Neural progenitor cell (in vitro differentiated cells): ENCODE results near the gene GGA1. TPM values are rescaled to one million over a fixed set of nuclear protein-coding genes. Genes with fewer than 3 reads are reported as not detected.

Experiments
- DNase-seq: peaks from one replicate; pipeline ENCODE4 v3.0.0-alpha.2; 2016; ENCODE audit warnings: low spot score
- H2AFZ ChIP-seq: fragments of 200-600 bp; sonication (generic); replicated peaks from 2 replicates; pipeline ENCODE4 v1.6.1; 2016; ENCODE audit warnings: antibody characterized with exemption
- H3F3A ChIP-seq: fragments of 200-600 bp; sonication (generic); 2 replicates; pipeline ENCODE4 v1.6.1; 2016; ENCODE audit warnings: antibody characterized with exemption, low read depth
- H3K27ac ChIP-seq: fragments of 200-600 bp; sonication (generic); 2 replicates; pipeline ENCODE4 v1.5.1; 2016; ENCODE audit warnings: mild to moderate bottlenecking
- H3K27me3 ChIP-seq: fragments of 200-600 bp; sonication (generic); 2 replicates; pipeline ENCODE4 v1.6.1; 2016; ENCODE audit warnings: mild to moderate bottlenecking, moderate library complexity
- H3K36me3 ChIP-seq: fragments of 200-600 bp; sonication (generic); 2 replicates; pipeline ENCODE4 v1.5.1; 2016
- H3K4me1 ChIP-seq: fragments of 200-600 bp; sonication (generic); 2 replicates; pipeline ENCODE4 v1.6.1; 2016; ENCODE audit warnings: mixed run types
- H3K4me2 ChIP-seq: fragments of 200-600 bp; sonication (generic); 2 replicates; pipeline ENCODE4 v1.6.1; 2016
- H3K4me3 ChIP-seq: fragments of 200-600 bp; sonication (generic); 2 replicates; pipeline ENCODE4 v1.5.1; 2016
- H3K79me2 ChIP-seq: fragments of 200-600 bp; sonication (generic); 2 replicates; pipeline ENCODE4 v1.6.1; 2016; ENCODE audit warnings: low read depth
- H3K9ac ChIP-seq: fragments of 200-600 bp; sonication (generic); 2 replicates; pipeline ENCODE4 v1.6.1; 2016
- H3K9me3 ChIP-seq: fragments of 200-600 bp; sonication (generic); 2 replicates; pipeline ENCODE4 v1.5.1; 2016; ENCODE audit warnings: low read depth
- H4K20me1 ChIP-seq: fragments of 200-600 bp; sonication (generic); 2 replicates; pipeline ENCODE4 v1.6.1; 2016; ENCODE audit warnings: low read depth
- H3K27ac Mint-ChIP-seq: 3 replicates; pipeline ENCODE4 v1.8.0; 2021; ENCODE audit warnings: mixed read lengths
- H3K27me3 Mint-ChIP-seq: 2 replicates; pipeline ENCODE4 v1.8.0; 2022; ENCODE audit warnings: low read depth, mild to moderate bottlenecking, inconsistent platforms, moderate library complexity, mixed read lengths; ENCODE audit not compliant: insufficient read depth
- H3K36me3 Mint-ChIP-seq: 3 replicates; pipeline ENCODE4 v1.8.0; 2021; ENCODE audit warnings: mixed read lengths
- H3K4me1 Mint-ChIP-seq: 3 replicates; pipeline ENCODE4 v1.8.0; 2021; ENCODE audit warnings: mixed read lengths
- H3K4me3 Mint-ChIP-seq: 3 replicates; pipeline ENCODE4 v1.8.0; 2021; ENCODE audit warnings: mild to moderate bottlenecking, moderate library complexity, mixed read lengths
- H3K9me3 Mint-ChIP-seq: 3 replicates; pipeline ENCODE4 v1.8.0; 2020; ENCODE audit warnings: mixed read lengths
- CTCF ChIP-seq: fragments of 200-600 bp; sonication (generic); IDR thresholded peaks from 2 replicates; pipeline ENCODE4 v1.5.1; 2017; ENCODE audit warnings: antibody characterized with exemption, mild to moderate bottlenecking
- EZH2 ChIP-seq: fragments of 200-600 bp; sonication (generic); IDR thresholded peaks from 2 replicates; pipeline ENCODE4 v1.6.1; 2017; ENCODE audit warnings: antibody characterized with exemption, mild to moderate bottlenecking, moderate library complexity
- EZH2phosphoT487 ChIP-seq: fragments of 200-600 bp; sonication (generic); IDR thresholded peaks from 2 replicates; pipeline ENCODE4 v1.6.1; 2017; ENCODE audit warnings: antibody characterized with exemption
- total RNA-seq: library from RNA; depleted of rRNA; stranded (reverse); fragments of >200 nt; gene quantifications from 2 replicates; pipeline ENCODE4 v1.2.3, GENCODE V29; 2015; ENCODE audit warnings: low replicate concordance

The GGA1 gene
- total RNA-seq, 1 donor from 2014 or later: 62.3 TPM

- no peak overlapping the region for H3K4me3 Mint-ChIP-seq
- TF ChIP-seq EZH2 (no peak), CTCF (no peak), EZH2phosphoT487 (no peak)
These were observed 33.1 kb upstream of the GGA1 start for GRCh38 chr22:37575490-37576003.

GRCh38 chr22:37578002-37578401 is 30.6 kb upstream of the GGA1 start:
- Mint-ChIP-seq H3K27me3 (no peaks in the 10 kb centered on the region), H3K4me3 (no peak overlapping the region), H3K4me1 (peaks cover 2% of the 10 kb centered on the region), H3K36me3 (no peaks in the 10 kb centered on the region), H3K9me3 (no peaks in the 10 kb centered on the region), H3K27ac (no peak overlapping the region)
- H3K36me3 ChIP-seq: no peaks in the 10 kb centered on the region
- H3K27ac ChIP-seq: no peak overlapping the region
- no peak overlapping the region for H3K4me3 ChIP-seq
- H3F3A ChIP-seq: no peaks in the 10 kb centered on the region
- H3K9ac ChIP-seq: no peak overlapping the region
- H3K4me1 ChIP-seq: no peaks in the 10 kb centered on the region
- H2AFZ ChIP-seq: no peak overlapping the region
- TF ChIP-seq CTCF (no peak), EZH2phosphoT487 (no peak)
- H3K9me3 ChIP-seq: no peaks in the 10 kb centered on the region
- H4K20me1 ChIP-seq: no peaks in the 10 kb centered on the region
- no peak for DNase-seq
- H3K4me2 ChIP-seq: no peak overlapping the region
- no peaks in the 10 kb centered on the region for H3K27me3 ChIP-seq
- no peaks in the 10 kb centered on the region for H3K79me2 ChIP-seq

More at GRCh38 chr22:37575490-37576003, 33.1 kb upstream of the GGA1 start:
- Histone ChIP-seq H2AFZ (no peak overlapping the region), H3K36me3 (no peaks in the 10 kb centered on the region), H3K4me2 (no peak overlapping the region), H4K20me1 (no peaks in the 10 kb centered on the region), H3K9ac (no peak overlapping the region), H3K9me3 (no peaks in the 10 kb centered on the region), H3K27ac (no peak overlapping the region), H3K79me2 (no peaks in the 10 kb centered on the region), H3K4me1 (no peaks in the 10 kb centered on the region), H3K4me3 (no peak overlapping the region), H3F3A (no peaks in the 10 kb centered on the region), H3K27me3 (no peaks in the 10 kb centered on the region)
- Mint-ChIP-seq H3K36me3 (no peaks in the 10 kb centered on the region), H3K4me1 (peaks cover 2% of the 10 kb centered on the region), H3K27me3 (peaks cover 7% of the 10 kb centered on the region), H3K9me3 (no peaks in the 10 kb centered on the region), H3K27ac (no peak overlapping the region)
- no peak for DNase-seq

GRCh38 chr22:37581504-37581903 is 27.1 kb upstream of the GGA1 start:
- Mint-ChIP-seq H3K27ac (no peak overlapping the region), H3K36me3 (no peaks in the 10 kb centered on the region), H3K9me3 (no peaks in the 10 kb centered on the region), H3K4me1 (peaks cover 6% of the 10 kb centered on the region), H3K27me3 (no peaks in the 10 kb centered on the region), H3K4me3 (no peak overlapping the region)
- Histone ChIP-seq H3F3A (peaks cover 4% of the 10 kb centered on the region), H3K9ac (no peak overlapping the region), H3K36me3 (no peaks in the 10 kb centered on the region), H3K27me3 (no peaks in the 10 kb centered on the region), H3K27ac (no peak overlapping the region), H3K79me2 (no peaks in the 10 kb centered on the region), H3K4me1 (no peaks in the 10 kb centered on the region), H3K9me3 (no peaks in the 10 kb centered on the region), H4K20me1 (no peaks in the 10 kb centered on the region), H3K4me2 (no peak overlapping the region), H3K4me3 (no peak overlapping the region), H2AFZ (no peak overlapping the region)
- TF ChIP-seq EZH2 (no peak), CTCF (no peak), EZH2phosphoT487 (no peak)
- no peak for DNase-seq
